ENCODE measurements around the gene MPIG6B. TPM values are rescaled to one million over a fixed set of nuclear protein-coding genes. Genes with fewer than 3 reads are reported as not detected.

MPIG6B gene
- total RNA-seq, 2 donors from 2014 or later: not detected

GRCh38 chr6:31734247-31734820 lies 11.2 kb downstream of the MPIG6B start:
- no peaks in the 10 kb centered on the region for H3K27me3 Mint-ChIP-seq (ENCODE audit: insufficient read depth)
- H3K9me3 ChIP-seq (ENCODE audit: control insufficient read depth, low read length): no peaks in the 10 kb centered on the region
- H3K4me3 ChIP-seq (ENCODE audit: low read length): peak overlapping the region; percentile 98
- peaks cover 32% of the 10 kb centered on the region for H3K36me3 Mint-ChIP-seq (ENCODE audit: low read depth)
- peak overlapping the region; percentile 93 for H3K27ac Mint-ChIP-seq
- peaks cover 46% of the 10 kb centered on the region for H3K4me1 Mint-ChIP-seq
- WGBS, 2 experiments (ENCODE audit: insufficient coverage in 1 of 2, insufficient read length in 1 of 2): 16% methylated on average over 2 of the region's 2 CpGs; no CpG with 5 or more reads in 1 of the 2 experiments
- H3K27ac ChIP-seq (ENCODE audit: low read depth, low read length): peak overlapping the region; percentile 45
- no peaks in the 10 kb centered on the region for H3K27me3 ChIP-seq (ENCODE audit: control insufficient read depth, insufficient read depth, low read length, poor library complexity, severe bottlenecking)
- DNase-seq: no peak
- H3K9me3 Mint-ChIP-seq: no peaks in the 10 kb centered on the region
- H3K9ac ChIP-seq (ENCODE audit: extremely low read depth, low read length, poor library complexity, severe bottlenecking): peak overlapping the region; percentile 88
- peaks cover 18% of the 10 kb centered on the region for H3K4me1 ChIP-seq (ENCODE audit: control insufficient read depth, insufficient read depth, low read length)
- peaks cover 41% of the 10 kb centered on the region for H3K36me3 ChIP-seq (ENCODE audit: control insufficient read depth, insufficient read depth, low read length)
- peak overlapping the region; percentile 99 for H3K4me3 Mint-ChIP-seq
- no peak for TF ChIP-seq CTCF (conservative IDR thresholded peaks at IDR 0.05)

GRCh38 chr6:31734821-31735406 lies 11.7 kb downstream of the MPIG6B start:
- Mint-ChIP-seq H3K36me3 (ENCODE audit: low read depth) (peaks cover 32% of the 10 kb centered on the region), H3K27ac (peak overlapping the region; percentile 93), H3K4me1 (peaks cover 49% of the 10 kb centered on the region), H3K27me3 (ENCODE audit: insufficient read depth) (no peaks in the 10 kb centered on the region), H3K4me3 (peak overlapping the region; percentile 99), H3K9me3 (no peaks in the 10 kb centered on the region)
- no peak for TF ChIP-seq CTCF (conservative IDR thresholded peaks at IDR 0.05)
- peak overlapping the region; percentile 98 for H3K4me3 ChIP-seq (ENCODE audit: low read length)
- no peaks in the 10 kb centered on the region for H3K9me3 ChIP-seq (ENCODE audit: control insufficient read depth, low read length)
- no peaks in the 10 kb centered on the region for H3K27me3 ChIP-seq (ENCODE audit: control insufficient read depth, insufficient read depth, low read length, poor library complexity, severe bottlenecking)
- peaks cover 41% of the 10 kb centered on the region for H3K36me3 ChIP-seq (ENCODE audit: control insufficient read depth, insufficient read depth, low read length)
- peak; percentile 87 for DNase-seq
- H3K27ac ChIP-seq (ENCODE audit: low read depth, low read length): no peak overlapping the region
- WGBS, 2 experiments (ENCODE audit: insufficient coverage in 1 of 2, insufficient read length in 1 of 2): 1% methylated on average over 10 to 18 of the region's 18 CpGs
- H3K4me1 ChIP-seq (ENCODE audit: control insufficient read depth, insufficient read depth, low read length): peaks cover 18% of the 10 kb centered on the region
- H3K9ac ChIP-seq (ENCODE audit: extremely low read depth, low read length, poor library complexity, severe bottlenecking): peak overlapping the region; percentile 88

GRCh38 chr6:31736021-31736767 lies 13.0 kb downstream of the MPIG6B start, which contains the start of gene CLIC1:
CLIC1 (minus strand) TSS chr6:31736530; CDS start chr6:31736300, 230 bp downstream.
- Mint-ChIP-seq H3K4me1 (peaks cover 41% of the 10 kb centered on the region), H3K9me3 (no peaks in the 10 kb centered on the region), H3K27me3 (ENCODE audit: insufficient read depth) (no peaks in the 10 kb centered on the region), H3K4me3 (peak within 1 kb of the TSS; percentile 99), H3K27ac (peak within 1 kb of the TSS; percentile 93), H3K36me3 (ENCODE audit: low read depth) (peaks cover 31% of the 10 kb centered on the region)
- 0% methylated on average over 4 to 24 of the region's 24 CpGs for WGBS, 2 experiments (ENCODE audit: insufficient coverage in 1 of 2, insufficient read length in 1 of 2)
- Histone ChIP-seq H3K27me3 (ENCODE audit: control insufficient read depth, insufficient read depth, low read length, poor library complexity, severe bottlenecking) (no peaks in the 10 kb centered on the region), H3K4me3 (ENCODE audit: low read length) (peak within 1 kb of the TSS; percentile 98), H3K9ac (ENCODE audit: extremely low read depth, low read length, poor library complexity, severe bottlenecking) (peak within 1 kb of the TSS; percentile 88), H3K36me3 (ENCODE audit: control insufficient read depth, insufficient read depth, low read length) (peaks cover 32% of the 10 kb centered on the region), H3K4me1 (ENCODE audit: control insufficient read depth, insufficient read depth, low read length) (peaks cover 18% of the 10 kb centered on the region), H3K27ac (ENCODE audit: low read depth, low read length) (peak within 1 kb of the TSS; percentile 87), H3K9me3 (ENCODE audit: control insufficient read depth, low read length) (no peaks in the 10 kb centered on the region)
- no peak for TF ChIP-seq CTCF (conservative IDR thresholded peaks at IDR 0.05)
- DNase-seq: peak; percentile 93
